Adrenal gland (tissue), 12 donors: ENCODE data around the gene ZNF521. TPM values are rescaled to one million over a fixed set of nuclear protein-coding genes. Genes with fewer than 3 reads are reported as not detected.

Experiments used
- DNase-seq, 7 donors: peaks; one replicate each; pipeline ENCODE4 v3.0.0-alpha.2; 2019 to 2020
- H3K27ac ChIP-seq, 5 donors: fragments of 200-600 bp; sonication (generic) in 4 of 5; 1 replicate in 3 of 5; 2 replicates in 2 of 5; pipeline versions ENCODE4 v1.5.1 to v1.8.0; 2016 to 2020; ENCODE audit warnings: mild to moderate bottlenecking in 1 of 5
- H3K27me3 ChIP-seq: fragments of 200-600 bp; 2 replicates; pipeline ENCODE4 v1.8.0; 2021
- H3K36me3 ChIP-seq, 2 donors: fragments of 200-600 bp; replicated peaks in 1 of 2; 1 replicate in 1 of 2; 2 replicates in 1 of 2; pipeline versions ENCODE4 v1.5.1 to v1.8.0; 2018 to 2022
- H3K4me1 ChIP-seq, 2 donors: fragments of 200-600 bp; replicated peaks in 1 of 2; 1 replicate in 1 of 2; 2 replicates in 1 of 2; pipeline versions ENCODE4 v1.5.1 to v1.8.0; 2018 to 2021
- H3K4me3 ChIP-seq, 4 donors: fragments of 200-600 bp; sonication (generic) in 3 of 4; one replicate each; pipeline ENCODE4 v1.5.1; 2016 to 2018
- H3K9me3 ChIP-seq, 3 donors: fragments of 200-600 bp; sonication (generic) in 1 of 3; replicated peaks in 1 of 3; 1 replicate in 2 of 3; 2 replicates in 1 of 3; pipeline versions ENCODE4 v1.5.1 to v1.8.0; 2016 to 2021
- CTCF ChIP-seq, 6 experiments: fragments of 450-650 bp in 4 of 6; fragments of 200-600 bp in 2 of 6; sonication (generic) in 1 of 6; IDR thresholded peaks; 1 replicate in 5 of 6; 2 replicates in 1 of 6; pipeline versions ENCODE4 v1.5.1 to v1.8.0; 2016 to 2021; ENCODE audit warnings: antibody characterized with exemption in 6 of 6, mild to moderate bottlenecking in 2 of 6, moderate library complexity in 1 of 6
- POLR2A ChIP-seq, 2 donors: fragments of 450-650 bp; IDR thresholded peaks; one replicate each; pipeline ENCODE4 v1.6.1; 2017; ENCODE audit warnings: antibody characterized with exemption in 2 of 2, mild to moderate bottlenecking in 2 of 2, moderate library complexity in 1 of 2
- WGBS, 4 donors: extraction: QIAGEN DNeasy Blood & Tissue Kit in 2 of 4; methylation state at CpG; one replicate each; pipeline versions ENCODE4 v1.1.5 to v1.1.7; 2013 to 2017; 5-methylcytosine and 5-hydroxymethylcytosine counted together
- intact Hi-C, 2 donors: fragments of 100-400 bp; cut with DNase I; formaldehyde crosslinking; loops; one replicate each; pipeline versions ENCODE4 v1.14.1 to v1.15.0; 2022 to 2023
- polyA plus RNA-seq, 3 donors: library from polyadenylated mRNA; stranded (reverse); fragments of 200-250 nt in 2 of 3; fragments of 350-450 nt in 1 of 3; fragmentation: Illumina TruSeq in 1 of 3; extraction: RNeasy Lipid Tissue Mini Kit (QIAGEN cat#74804) in 1 of 3; gene quantifications; one replicate each; pipeline ENCODE4 v1.2.3, GENCODE V29; 2013 to 2014
- total RNA-seq, 9 donors: library from RNA; depleted of rRNA in 4 of 9; stranded (reverse); fragments of >200 nt in 4 of 9; fragments of 120-200 nt in 1 of 9; fragmentation: NEBNext Ultra II Directional in 1 of 9; extraction: Animal tissue kit (Norgen Biotek cat#: 25700) in 1 of 9; gene quantifications; one replicate each; pipeline versions ENCODE4 v1.1.0 to v1.2.4, GENCODE V29; 2013 to 2023
- donor health status: healthy with polysubstance abuse.
- donor health status: Bipolar disorder and iron deficiency.
- donor health status: DM: yes; HTN: yes; CAD: no.
- donor health status: DM: no; HTN: no; CAD: no.
- donor health status: DM: no; HTN: no; CAD: no.
- donor health status: DM: yes; HTN: yes; CAD: no.

The ZNF521 gene
- total and polyA plus RNA-seq, 12 donors = 3.7 to 270 (median 43.0) TPM

- 65 to 76% (median 73%) methylated on average over 5 of the region's 5 CpGs for WGBS, 4 donors
- intact Hi-C loops = no loop called here
Observed at GRCh38 chr18:25231327-25231691, 120.7 kb downstream of the ZNF521 start.

GRCh38 chr18:25230658-25231326 lies 121.2 kb downstream of the ZNF521 start:
- Histone ChIP-seq H3K4me3 (no peak overlapping the region), H3K4me1 (peaks cover 3 to 29% of the 10 kb centered on the region in 2 donors), H3K27ac (peak overlapping the region in 3 of 5 donors; percentile 15 to 73 (median 66))

More at GRCh38 chr18:25231327-25231691, 120.7 kb downstream of the ZNF521 start:
- Histone ChIP-seq H3K36me3 (no peaks in the 10 kb centered on the region), H3K4me1 (peaks cover 3 to 29% of the 10 kb centered on the region in 2 donors), H3K27ac (peak overlapping the region in 3 of 5 donors; percentile 3 to 73 (median 66)), H3K4me3 (no peak overlapping the region), H3K9me3 (no peaks in the 10 kb centered on the region), H3K27me3 (no peaks in the 10 kb centered on the region)
- no peak for TF ChIP-seq CTCF (IDR thresholded peaks at IDR 0.05)
- no peak for TF ChIP-seq POLR2A (IDR thresholded peaks at IDR 0.05)
- no peak for DNase-seq

GRCh38 chr18:25229920-25230319 lies 122.0 kb downstream of the ZNF521 start:
- WGBS, 4 donors = 31 to 40% (median 36%) methylated on average over 2 of the region's 2 CpGs
- intact Hi-C loops = no loop called here
- Histone ChIP-seq H3K4me1 (peaks cover 3 to 29% of the 10 kb centered on the region in 2 donors), H3K27ac (peak overlapping the region in 1 of 5 donors; percentile 66), H3K36me3 (no peaks in the 10 kb centered on the region), H3K27me3 (no peaks in the 10 kb centered on the region), H3K9me3 (no peaks in the 10 kb centered on the region), H3K4me3 (no peak overlapping the region)
- TF ChIP-seq CTCF (IDR thresholded peaks at IDR 0.05) (no peak), POLR2A (IDR thresholded peaks at IDR 0.05) (no peak)
- DNase-seq = no peak

More at GRCh38 chr18:25230658-25231326, 121.2 kb downstream of the ZNF521 start:
- intact Hi-C loops = no loop called here
- Histone ChIP-seq H3K27me3 (no peaks in the 10 kb centered on the region), H3K9me3 (no peaks in the 10 kb centered on the region), H3K36me3 (no peaks in the 10 kb centered on the region)
- WGBS, 4 donors = 35 to 43% (median 40%) methylated on average over 9 to 10 of the region's 10 CpGs
- TF ChIP-seq CTCF (IDR thresholded peaks at IDR 0.05) = no peak
- TF ChIP-seq POLR2A (IDR thresholded peaks at IDR 0.05) = peak in 1 of 2 donors; percentile 8
- peak; percentile 45 to 86 (median 76) for DNase-seq

GRCh38 chr18:25229081-25229480 lies 122.9 kb downstream of the ZNF521 start:
- Histone ChIP-seq H3K36me3 (no peaks in the 10 kb centered on the region), H3K27me3 (no peaks in the 10 kb centered on the region), H3K4me1 (peaks cover 3 to 29% of the 10 kb centered on the region in 2 donors), H3K27ac (peak overlapping the region in 1 of 5 donors; percentile 23), H3K4me3 (no peak overlapping the region), H3K9me3 (no peaks in the 10 kb centered on the region)
- intact Hi-C loops = no loop called here
- DNase-seq = peak in 6 of 7 donors; percentile 22 to 64 (median 36)
- no peak for TF ChIP-seq CTCF (IDR thresholded peaks at IDR 0.05)
- TF ChIP-seq POLR2A (IDR thresholded peaks at IDR 0.05) = no peak
- WGBS, 4 donors = 59 to 69% (median 65%) methylated on average over 3 of the region's 3 CpGs
